HTERT RPE-1 (cell line): ENCODE measurements around the gene TRIM58.

ENCODE experiments used
- in situ Hi-C: fragments of 300-500 bp; cut with MboI; formaldehyde crosslinking; loops from 4 replicates; pipeline ENCODE4 v1.14.3; 2020; ENCODE audit warnings: low sequenced_read_pairs

The TRIM58 gene

DNA sequence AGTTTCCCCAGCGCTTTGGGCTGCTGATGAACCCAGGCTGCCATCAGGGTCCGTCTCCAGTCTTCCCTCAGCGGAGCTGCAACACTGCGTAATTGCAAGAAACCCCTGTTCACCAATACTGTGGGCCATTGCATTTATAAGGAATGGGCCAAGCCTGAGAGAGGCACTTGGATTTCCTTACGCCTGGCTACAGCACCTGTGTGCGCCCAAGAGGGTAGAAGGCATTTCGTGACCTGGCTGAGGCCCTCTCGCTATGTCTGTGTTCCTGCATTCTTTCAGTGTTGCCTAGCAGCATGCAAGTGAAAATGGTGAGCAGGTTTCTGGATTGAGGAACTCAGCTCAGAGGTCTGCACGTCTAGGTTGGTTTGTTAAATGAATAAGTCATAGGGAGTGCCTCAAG lies 26.4 kb downstream of the TRIM58 start:
- in situ Hi-C loops: no loop called here

DNA sequence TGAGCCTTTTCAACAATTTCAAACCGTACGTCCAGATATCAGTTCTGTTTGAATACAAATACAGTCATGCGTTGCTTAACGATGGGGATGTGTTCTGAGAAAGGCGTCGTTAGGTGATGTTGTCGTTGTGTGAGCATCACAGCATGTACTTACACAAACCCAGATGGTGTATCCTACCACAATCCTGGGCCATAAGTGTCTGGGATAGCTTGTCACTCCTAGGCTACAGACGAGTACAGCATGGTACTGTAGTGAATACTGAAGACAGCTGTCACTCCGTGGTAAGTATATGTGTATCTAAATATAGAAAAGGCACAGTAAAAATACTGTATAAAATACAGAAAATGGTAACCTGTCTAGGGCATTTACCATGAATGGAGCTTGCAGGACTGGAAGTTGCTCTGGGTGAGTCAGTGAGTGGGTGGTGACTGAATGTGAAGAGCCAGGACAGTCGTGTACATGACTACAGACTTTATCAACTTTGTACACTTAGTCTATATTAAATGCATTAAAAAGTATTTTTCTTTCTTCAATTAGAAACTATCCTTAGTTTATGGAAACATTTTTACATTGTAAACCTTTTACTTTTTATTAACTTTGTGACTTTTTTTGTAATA lies 27.9 kb downstream of the TRIM58 start:
- in situ Hi-C loops: no loop called here

DNA sequence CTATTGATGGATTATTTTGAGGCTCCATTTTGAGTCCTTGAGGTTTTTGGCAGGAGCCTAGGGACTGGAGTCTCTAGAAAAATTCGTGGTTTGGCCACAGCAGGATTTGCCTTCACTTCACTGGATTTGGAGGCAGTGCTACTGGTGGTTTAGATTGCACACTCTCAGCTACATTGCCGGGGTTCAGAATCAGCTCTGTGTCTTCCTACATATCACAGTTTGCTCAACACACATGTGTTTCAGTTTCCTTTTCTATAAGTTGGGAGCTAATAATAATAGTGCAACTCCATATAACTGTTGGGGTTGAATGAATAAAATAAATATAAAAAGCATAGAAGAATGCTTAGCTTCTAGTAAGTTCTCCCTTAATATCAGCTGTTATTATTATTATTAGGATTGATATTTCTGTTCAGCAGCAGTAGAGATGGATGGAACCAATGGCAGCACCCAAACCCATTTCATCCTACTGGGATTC lies 38.2 kb downstream of the TRIM58 start, which contains the start of gene OR2W3:
Gene OR2W3, plus strand, starts transcription at position 425 of the 475 bp plus-strand sequence. Its CDS starts 0 bp downstream, at position 425.
- in situ Hi-C loops: no loop called here

DNA sequence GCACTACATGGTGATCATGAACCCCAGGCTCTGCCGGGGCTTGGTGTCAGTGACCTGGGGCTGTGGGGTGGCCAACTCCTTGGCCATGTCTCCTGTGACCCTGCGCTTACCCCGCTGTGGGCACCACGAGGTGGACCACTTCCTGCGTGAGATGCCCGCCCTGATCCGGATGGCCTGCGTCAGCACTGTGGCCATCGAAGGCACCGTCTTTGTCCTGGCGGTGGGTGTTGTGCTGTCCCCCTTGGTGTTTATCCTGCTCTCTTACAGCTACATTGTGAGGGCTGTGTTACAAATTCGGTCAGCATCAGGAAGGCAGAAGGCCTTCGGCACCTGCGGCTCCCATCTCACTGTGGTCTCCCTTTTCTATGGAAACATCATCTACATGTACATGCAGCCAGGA lies 39.0 kb downstream of the TRIM58 start:
- in situ Hi-C loops: no loop called here

DNA sequence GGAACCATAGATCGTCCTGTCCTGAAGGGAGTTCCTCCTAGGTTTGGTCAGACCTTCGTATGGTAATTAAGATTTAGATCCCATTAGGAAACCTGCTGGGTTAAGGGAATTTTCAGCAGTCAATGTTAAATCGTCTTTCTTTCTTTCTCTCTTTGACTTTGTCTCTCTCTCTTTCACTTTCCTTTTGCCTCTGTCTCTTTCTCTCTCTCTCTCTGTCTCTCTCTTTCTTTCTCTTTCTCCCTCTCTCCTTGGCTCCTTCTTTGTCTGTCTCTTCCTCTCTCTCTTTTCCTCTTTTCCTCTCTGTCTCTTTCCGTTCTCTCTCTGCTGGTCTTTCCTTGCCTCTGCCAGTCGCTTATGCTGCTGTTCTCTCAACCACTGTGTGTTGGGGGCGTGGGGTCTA lies 47.1 kb downstream of the TRIM58 start:
- in situ Hi-C loops: no loop called here

DNA sequence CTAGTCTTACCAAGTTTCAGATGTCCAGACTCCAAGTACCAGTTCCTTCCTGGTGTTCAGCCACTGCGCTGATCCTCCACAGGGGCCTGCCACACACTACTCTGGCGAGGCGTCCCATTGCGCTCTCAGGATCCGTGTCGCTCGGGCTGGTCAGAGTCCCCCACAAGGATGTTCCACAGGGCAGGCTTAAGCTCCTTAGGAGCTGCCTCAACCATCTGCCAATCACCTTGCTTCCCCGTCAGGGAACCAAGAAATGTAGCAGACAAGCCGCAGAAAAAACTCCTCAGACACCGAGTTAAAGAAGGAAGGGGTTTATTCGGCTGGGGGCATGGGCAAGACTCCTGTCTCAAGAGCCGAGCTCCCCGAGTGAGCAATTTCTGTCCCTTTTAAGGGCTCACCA lies 48.2 kb downstream of the TRIM58 start:
- in situ Hi-C loops: no loop called here

DNA sequence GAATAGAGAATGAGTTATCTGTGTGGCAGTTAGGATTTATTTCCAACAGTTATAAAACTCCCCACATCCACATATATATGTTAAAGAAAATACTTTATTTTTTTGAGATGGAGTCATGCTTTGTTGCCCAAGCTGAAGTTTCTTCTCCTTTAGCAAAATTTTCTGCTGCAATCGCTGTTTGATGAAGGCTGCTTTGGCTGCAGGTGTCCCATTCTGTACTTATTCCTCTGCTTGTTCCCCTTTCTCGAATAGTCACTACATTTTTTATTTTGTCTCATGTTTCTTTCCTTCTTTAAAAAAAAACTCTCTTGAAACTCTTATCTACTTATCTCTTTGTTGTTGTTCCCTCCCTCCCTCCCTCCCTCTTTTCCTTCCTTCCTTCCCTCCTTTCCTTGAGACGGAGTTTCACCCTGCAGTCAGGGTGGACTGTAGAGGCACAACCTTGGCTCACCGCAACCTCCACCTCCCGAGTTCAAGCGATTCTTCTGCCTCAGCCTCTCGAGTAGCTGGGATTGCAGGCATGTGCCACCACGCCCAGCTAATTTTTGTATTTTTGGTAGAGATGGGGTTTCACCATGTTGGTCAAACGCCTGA lies 49.0 kb downstream of the TRIM58 start:
- in situ Hi-C loops: no loop called here

DNA sequence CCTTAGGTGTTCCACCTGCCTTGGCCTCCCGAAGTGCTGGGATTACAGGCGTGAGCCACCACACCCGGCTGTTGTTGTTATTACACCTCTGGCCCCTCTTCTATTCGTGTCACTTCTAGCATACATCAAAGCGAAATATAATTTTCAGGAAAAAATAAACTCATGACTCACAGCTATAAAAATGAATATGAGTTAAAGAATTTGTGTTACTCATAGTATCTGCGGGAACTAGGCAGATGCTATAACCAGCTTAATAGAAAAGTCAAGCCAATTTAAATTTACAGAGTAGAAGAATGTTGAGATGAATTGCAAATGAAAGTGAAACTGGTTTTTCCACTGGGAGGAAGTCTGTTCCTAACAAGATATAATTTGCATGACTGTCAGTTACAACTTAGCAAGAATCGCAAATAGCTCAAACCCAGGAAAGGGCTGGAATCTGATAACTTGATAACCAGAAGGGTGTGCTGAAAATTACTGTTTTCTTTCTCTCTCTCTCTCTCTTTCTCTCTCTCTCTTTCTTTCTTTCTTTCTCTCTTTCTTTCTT lies 49.6 kb downstream of the TRIM58 start:
- in situ Hi-C loops: no loop called here

DNA sequence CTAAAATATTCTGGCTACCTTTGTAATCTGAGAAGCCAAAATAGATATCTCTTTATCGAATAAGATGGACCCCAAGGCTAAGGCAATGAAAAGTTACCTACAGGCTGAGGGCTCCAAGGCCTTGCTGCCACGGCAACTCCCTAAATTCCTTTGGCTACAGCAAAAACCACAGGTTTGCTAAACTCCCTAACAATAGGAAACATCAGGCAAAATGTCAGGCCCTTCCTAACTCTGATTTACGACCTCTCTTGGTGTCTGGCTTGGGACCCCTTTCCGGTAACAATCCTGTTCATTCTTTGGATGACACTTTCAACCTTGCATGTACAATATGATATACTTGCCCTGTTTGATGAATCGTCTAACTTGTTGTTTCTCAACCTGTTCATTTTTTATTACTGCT lies 51.8 kb downstream of the TRIM58 start:
- in situ Hi-C loops: no loop called here

DNA sequence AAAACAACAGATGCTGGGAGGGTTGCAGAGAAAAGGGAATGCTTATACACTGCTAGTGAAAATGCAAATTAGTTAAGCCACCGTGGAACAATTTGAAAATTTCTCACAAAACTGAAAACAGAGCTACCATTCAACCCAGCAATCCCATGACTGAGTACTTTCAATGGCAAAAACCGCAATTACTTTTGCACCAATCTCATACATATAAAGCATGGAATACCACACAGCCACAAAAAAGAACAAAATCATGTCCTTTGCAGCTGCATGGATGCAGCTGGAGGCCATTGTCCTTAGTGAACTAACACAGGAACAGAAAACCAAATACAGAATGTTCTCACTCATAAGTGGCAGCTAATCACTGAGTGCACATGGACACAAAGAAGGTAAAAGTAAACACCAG lies 56.8 kb downstream of the TRIM58 start:
- in situ Hi-C loops: no loop called here

DNA sequence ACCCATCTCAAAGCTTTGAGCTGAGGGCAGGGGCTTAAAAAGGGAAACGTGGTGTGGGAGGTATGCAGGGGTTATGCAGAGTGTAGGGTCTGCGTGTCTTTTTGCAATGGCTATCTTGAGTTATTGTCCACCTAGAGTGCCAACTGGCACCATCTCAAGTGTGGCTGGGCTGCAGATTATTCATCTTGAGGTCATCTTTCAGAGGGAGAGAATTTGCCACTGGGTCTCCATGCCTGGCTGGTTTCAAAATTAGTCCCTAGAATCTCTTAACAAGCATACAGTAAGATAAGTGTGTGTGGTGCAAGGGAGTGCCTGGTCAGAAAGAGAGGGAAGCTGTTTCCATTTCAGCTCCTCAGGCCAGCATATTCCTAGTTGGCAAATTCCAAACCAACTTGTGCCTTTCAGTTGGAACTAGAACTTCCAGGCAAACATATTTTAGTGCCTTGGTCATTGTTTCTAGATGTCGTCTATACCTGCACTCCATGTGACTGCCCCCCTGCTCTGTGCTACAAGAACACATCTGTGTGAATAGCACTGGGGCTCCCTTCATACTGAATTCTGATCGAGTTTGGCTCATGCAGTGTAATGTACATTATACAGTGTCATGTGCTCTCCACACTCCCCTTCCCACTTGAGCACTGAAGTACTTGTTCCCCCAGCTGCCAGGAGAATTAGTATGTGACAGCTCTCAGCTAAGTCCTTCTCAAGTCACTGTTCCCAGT lies 58.1 kb downstream of the TRIM58 start:
- in situ Hi-C loops: no loop called here

DNA sequence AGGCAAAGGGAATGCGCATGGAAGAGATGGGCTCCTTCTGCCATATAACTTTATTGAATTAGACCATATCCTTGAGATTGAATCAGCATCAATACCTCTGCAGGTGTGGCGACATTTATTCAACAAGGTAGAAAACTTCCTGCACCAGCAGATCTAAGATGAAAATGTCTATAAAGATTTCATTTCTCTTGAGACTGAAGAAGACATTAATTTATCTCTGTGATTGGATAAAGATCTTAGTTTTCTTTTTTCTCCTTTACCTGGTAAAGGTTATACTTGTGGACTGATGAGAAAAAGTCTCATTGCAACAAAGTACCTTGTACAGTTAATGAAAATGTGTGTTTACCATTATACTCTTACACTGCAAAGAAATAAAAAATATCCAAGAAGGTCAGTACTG lies 63.0 kb downstream of the TRIM58 start, which contains the start of gene OR2T8:
Gene OR2T8, plus strand, starts transcription at position 301 of the 400 bp plus-strand sequence. CDS start 766 bp downstream, outside the sequence.
- in situ Hi-C loops: no loop called here

DNA sequence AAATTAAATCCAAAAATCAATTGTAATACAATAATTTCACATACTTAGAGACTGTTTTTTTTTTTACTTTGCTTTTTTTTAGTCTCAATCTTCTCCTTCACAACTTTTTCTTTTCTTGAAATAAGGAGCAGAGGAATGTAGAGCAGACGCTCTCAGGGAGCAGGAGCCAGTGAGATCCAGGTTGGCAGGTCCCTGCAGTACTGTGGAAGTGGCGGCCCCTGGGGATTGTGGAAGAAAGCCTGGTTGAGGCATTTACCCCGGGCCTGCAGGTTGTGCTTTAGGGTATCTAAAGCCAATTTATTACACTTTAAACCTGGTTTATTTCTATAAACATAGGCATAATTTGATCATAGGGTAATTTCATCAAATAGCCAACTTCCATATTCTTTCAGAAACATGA lies 67.0 kb downstream of the TRIM58 start:
- in situ Hi-C loops: no loop called here

DNA sequence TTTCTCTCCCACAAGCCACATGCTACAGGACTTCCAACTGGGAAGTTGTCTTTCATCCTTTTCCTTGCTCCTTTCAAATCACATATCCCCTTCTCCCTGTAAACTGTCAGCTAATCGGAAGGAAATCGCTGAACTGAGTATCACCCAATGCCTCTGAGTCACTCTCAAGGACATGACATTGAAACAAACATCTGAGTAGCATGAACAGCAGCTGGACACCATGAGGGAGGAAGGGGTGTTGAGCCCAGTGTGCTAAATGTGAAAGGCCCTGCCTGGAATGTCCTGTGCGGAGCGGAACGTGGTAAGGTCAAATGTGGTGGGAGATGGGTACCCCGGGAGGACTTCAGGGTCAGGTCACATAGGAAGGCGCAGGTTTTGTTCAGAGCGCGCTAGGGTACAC lies 67.9 kb downstream of the TRIM58 start, which contains the start of gene OR2AJ1:
Gene OR2AJ1, plus strand, starts transcription at position 22 of the 400 bp plus-strand sequence. CDS start 8,880 bp downstream, outside the sequence.
- in situ Hi-C loops: no loop called here
